NB4 (cell line): ENCODE data around the gene NXN.

ENCODE experiments used
- CTCF ChIP-seq: IDR thresholded peaks from one replicate; pipeline ENCODE4 v1.5.1; 2012; ENCODE audit warnings: low read depth, low read length
- POLR2A ChIP-seq: IDR thresholded peaks from 2 replicates; pipeline ENCODE4 v1.6.1; 2011; ENCODE audit warnings: mild to moderate bottlenecking; ENCODE audit not compliant: insufficient read length; ENCODE audit errors: extremely low read depth

GRCh38 chr17:962670-963069 lies 16.9 kb downstream of the NXN start:
- TF ChIP-seq CTCF: no peak
- TF ChIP-seq POLR2A: no peak
